ENCODE measurements around the gene NME7.

Gene NME7

GRCh38 chr1:169133801-169134502, 233.6 kb downstream of the NME7 start:
- TF ChIP-seq, protein P1, sequence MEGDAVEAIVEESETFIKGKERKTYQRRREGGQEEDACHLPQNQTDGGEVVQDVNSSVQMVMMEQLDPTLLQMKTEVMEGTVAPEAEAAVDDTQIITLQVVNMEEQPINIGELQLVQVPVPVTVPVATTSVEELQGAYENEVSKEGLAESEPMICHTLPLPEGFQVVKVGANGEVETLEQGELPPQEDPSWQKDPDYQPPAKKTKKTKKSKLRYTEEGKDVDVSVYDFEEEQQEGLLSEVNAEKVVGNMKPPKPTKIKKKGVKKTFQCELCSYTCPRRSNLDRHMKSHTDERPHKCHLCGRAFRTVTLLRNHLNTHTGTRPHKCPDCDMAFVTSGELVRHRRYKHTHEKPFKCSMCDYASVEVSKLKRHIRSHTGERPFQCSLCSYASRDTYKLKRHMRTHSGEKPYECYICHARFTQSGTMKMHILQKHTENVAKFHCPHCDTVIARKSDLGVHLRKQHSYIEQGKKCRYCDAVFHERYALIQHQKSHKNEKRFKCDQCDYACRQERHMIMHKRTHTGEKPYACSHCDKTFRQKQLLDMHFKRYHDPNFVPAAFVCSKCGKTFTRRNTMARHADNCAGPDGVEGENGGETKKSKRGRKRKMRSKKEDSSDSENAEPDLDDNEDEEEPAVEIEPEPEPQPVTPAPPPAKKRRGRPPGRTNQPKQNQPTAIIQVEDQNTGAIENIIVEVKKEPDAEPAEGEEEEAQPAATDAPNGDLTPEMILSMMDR (IDR thresholded peaks at IDR 0.05; ENCODE audit: low read depth, low read length) = no peak; the same call in 1 of the 2 replicates
- no peak overlapping the region for H3K4me3 ChIP-seq (ENCODE audit: low read depth, low read length)

- H3K4me3 ChIP-seq (ENCODE audit: low read depth, low read length) = no peak overlapping the region
- TF ChIP-seq, protein P1 (IDR thresholded peaks at IDR 0.05; ENCODE audit: low read depth, low read length) = no peak
These were observed 234.4 kb downstream of the NME7 start for GRCh38 chr1:169133228-169133576.

DNA sequence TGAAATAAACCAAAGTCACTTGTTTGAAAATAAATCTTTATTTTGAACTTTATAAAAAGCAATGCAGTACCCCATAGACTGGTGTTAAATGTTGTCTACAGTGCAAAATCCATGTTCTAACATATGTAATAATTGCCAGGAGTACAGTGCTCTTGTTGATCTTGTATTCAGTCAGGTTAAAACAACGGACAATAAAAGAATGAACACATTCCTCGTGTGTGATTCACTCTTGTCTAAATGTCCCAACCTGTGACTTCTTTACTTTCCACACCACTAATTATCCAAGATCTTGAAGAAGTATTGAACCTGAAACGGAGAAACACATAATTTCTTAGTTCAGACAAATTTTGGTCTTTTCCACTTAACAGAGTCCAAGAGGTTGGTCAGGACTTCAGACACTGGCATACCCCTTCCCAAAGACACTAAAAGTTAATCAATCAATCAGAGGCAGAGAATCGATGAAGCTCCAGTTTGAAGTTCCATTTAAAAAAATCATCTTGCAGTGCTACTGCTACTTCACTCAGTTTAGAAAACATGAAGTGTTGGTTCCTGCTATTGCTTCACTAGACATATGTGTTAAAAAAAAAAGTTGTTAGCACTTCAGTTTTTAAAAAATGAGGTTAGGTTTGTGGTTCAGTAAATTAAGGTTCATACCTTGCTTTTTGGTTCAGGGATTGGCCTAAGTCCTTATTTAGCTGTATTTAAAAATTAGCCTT, 234.9 kb downstream of the NME7 start:
- no peak overlapping the region for H3K4me3 ChIP-seq (ENCODE audit: low read depth, low read length)
- TF ChIP-seq, protein P1 (IDR thresholded peaks at IDR 0.05; ENCODE audit: low read depth, low read length) = no peak

DNA sequence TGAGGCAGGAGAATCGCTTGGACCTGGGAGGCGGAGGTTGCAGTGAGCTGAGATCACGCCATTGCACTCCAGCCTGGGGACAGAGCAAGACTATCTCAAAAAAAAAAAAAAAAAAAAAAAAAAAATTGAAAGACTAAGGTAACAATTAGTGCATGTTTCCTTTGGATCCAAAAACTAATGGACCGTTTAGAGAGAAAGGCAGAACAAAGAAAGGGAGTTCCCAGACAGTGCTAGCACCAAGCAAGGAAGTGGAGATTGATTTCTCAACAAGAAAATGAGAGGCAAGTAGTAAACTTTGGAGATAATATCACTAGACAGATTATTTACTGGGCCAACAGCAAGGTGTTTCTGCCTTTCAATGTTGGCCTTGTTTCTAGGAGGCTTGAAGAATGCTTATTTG, 236.9 kb downstream of the NME7 start:
- H3K4me3 ChIP-seq (ENCODE audit: low read depth, low read length) = no peak overlapping the region
- TF ChIP-seq, protein P1 (IDR thresholded peaks at IDR 0.05; ENCODE audit: low read depth, low read length) = no peak

GRCh38 chr1:169129109-169129784, 238.3 kb downstream of the NME7 start:
- TF ChIP-seq, protein P1 (IDR thresholded peaks at IDR 0.05; ENCODE audit: low read depth, low read length) = no peak
- H3K4me3 ChIP-seq (ENCODE audit: low read depth, low read length) = no peak overlapping the region

GRCh38 chr1:169128562-169128961, 239.0 kb downstream of the NME7 start:
- no peak overlapping the region for H3K4me3 ChIP-seq (ENCODE audit: low read depth, low read length)
- TF ChIP-seq, protein P1 (IDR thresholded peaks at IDR 0.05; ENCODE audit: low read depth, low read length) = no peak

DNA sequence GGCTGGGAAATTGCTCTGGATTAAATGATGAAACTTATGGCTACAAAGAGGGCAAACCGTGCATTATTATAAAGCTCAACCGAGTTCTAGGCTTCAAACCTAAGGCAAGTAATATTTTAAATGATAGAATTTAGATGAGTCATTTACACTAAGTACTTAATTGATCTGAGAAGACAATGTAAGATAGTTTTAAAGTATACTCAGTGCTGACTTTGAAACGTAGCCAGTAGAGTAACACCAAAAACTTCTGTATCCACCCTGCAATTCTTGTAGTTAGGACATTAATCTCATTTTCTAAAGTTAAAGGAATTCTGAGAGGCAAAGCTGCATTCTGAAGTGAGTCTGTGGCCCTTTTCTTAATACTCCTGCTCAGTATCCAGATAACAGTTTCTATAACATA, 240.3 kb downstream of the NME7 start:
- TF ChIP-seq, protein P1 (IDR thresholded peaks at IDR 0.05; ENCODE audit: low read depth, low read length) = no peak
- H3K4me3 ChIP-seq (ENCODE audit: low read depth, low read length) = no peak overlapping the region
